HEK293 (cell line): ENCODE data around the gene CDH23.

Source experiments
- CTCF ChIA-PET: fragments of 350-600 bp; formaldehyde crosslinking; extraction: SDS; loops from one replicate; lab custom pipeline; 2021; ENCODE audit warnings: antibody characterized with exemption; lab: Yijun Ruan, JAX
- POLR2A ChIA-PET: fragments of 300-600 bp; formaldehyde crosslinking; extraction: SDS; loops from one replicate; lab custom pipeline; 2020; ENCODE audit warnings: antibody characterized with exemption, inconsistent platforms; lab: Yijun Ruan, JAX
- H3K27ac ChIP-seq: fragments of 200-500 bp; sonication (Bioruptor generic); 2 replicates; pipeline ENCODE4 v1.5.1; 2014; ENCODE audit warnings: low read depth, low read length, control low read depth, inconsistent platforms; ENCODE audit errors: extremely low read depth
- H3K36me3 ChIP-seq, 2 experiments: fragments of 200-500 bp in 1 of 2; sonication (Bioruptor generic) in 1 of 2; 1 replicate in 1 of 2; 2 replicates in 1 of 2; pipeline ENCODE4 v1.5.1; 2014 to 2017; ENCODE audit warnings: inconsistent platforms in 2 of 2, low read length in 2 of 2; ENCODE audit not compliant: control insufficient read depth in 2 of 2, insufficient read depth in 1 of 2
- H3K4me1 ChIP-seq: fragments of 200-500 bp; sonication (Bioruptor generic); 2 replicates; pipeline ENCODE4 v1.5.1; 2014; ENCODE audit warnings: mild to moderate bottlenecking, low read length, inconsistent platforms; ENCODE audit not compliant: control insufficient read depth, insufficient read depth
- H3K4me3 ChIP-seq: 2 replicates; pipeline ENCODE4 v1.5.1; 2011; ENCODE audit warnings: low read depth, mild to moderate bottlenecking, control low read depth, low read length, moderate library complexity
- H3K9me3 ChIP-seq: fragments of 200-500 bp; sonication (Bioruptor generic); 2 replicates; pipeline ENCODE4 v1.5.1; 2014; ENCODE audit warnings: low read depth, low read length, inconsistent platforms; ENCODE audit not compliant: control insufficient read depth, insufficient read depth
- BCL11B ChIP-seq: fragments of 450-650 bp; formaldehyde crosslinking; IDR thresholded peaks from 2 replicates; pipeline ENCODE4 v1.5.1; 2016; ENCODE audit warnings: low read depth, missing biosample characterization, missing genetic modification characterization
- GFI1B ChIP-seq: fragments of 450-650 bp; formaldehyde crosslinking; IDR thresholded peaks from 2 replicates; pipeline ENCODE4 v1.5.1; 2016; ENCODE audit warnings: missing biosample characterization, missing genetic modification characterization
- GLIS2 ChIP-seq: fragments of 450-650 bp; formaldehyde crosslinking; IDR thresholded peaks from 2 replicates; pipeline ENCODE4 v1.5.1; 2016; ENCODE audit warnings: missing biosample characterization, missing genetic modification characterization
- KLF1 ChIP-seq: fragments of 450-650 bp; formaldehyde crosslinking; IDR thresholded peaks from 2 replicates; pipeline ENCODE4 v1.5.1; 2016; ENCODE audit warnings: missing biosample characterization, missing genetic modification characterization
- KLF9 ChIP-seq: fragments of 450-650 bp; formaldehyde crosslinking; IDR thresholded peaks from 2 replicates; pipeline ENCODE4 v1.5.1; 2016; ENCODE audit warnings: missing biosample characterization, missing genetic modification characterization, low read depth
- TRIM28 ChIP-seq: IDR thresholded peaks from 2 replicates; pipeline ENCODE4 v1.6.1; 2011; ENCODE audit warnings: low read length, control low read depth, borderline replicate concordance
- ZBTB20 ChIP-seq: fragments of 450-650 bp; formaldehyde crosslinking; IDR thresholded peaks from 2 replicates; pipeline ENCODE4 v1.5.1; 2016; ENCODE audit warnings: missing biosample characterization, missing genetic modification characterization
- ZIC2 ChIP-seq: fragments of 450-650 bp; formaldehyde crosslinking; IDR thresholded peaks from 2 replicates; pipeline ENCODE4 v1.5.1; 2016; ENCODE audit warnings: missing biosample characterization, missing genetic modification characterization
- ZNF10 ChIP-seq: fragments of 450-650 bp; formaldehyde crosslinking; IDR thresholded peaks from 2 replicates; pipeline ENCODE4 v1.5.1; 2017; ENCODE audit warnings: missing biosample characterization, missing genetic modification characterization
- ZNF184 ChIP-seq: fragments of 450-650 bp; IDR thresholded peaks from 2 replicates; pipeline ENCODE4 v1.5.1; 2018; ENCODE audit warnings: missing biosample characterization, mild to moderate bottlenecking, missing genetic modification characterization
- ZNF2 ChIP-seq: fragments of 450-650 bp; formaldehyde crosslinking; IDR thresholded peaks from 2 replicates; pipeline ENCODE4 v1.5.1; 2016; ENCODE audit warnings: missing biosample characterization, missing genetic modification characterization
- ZNF274 ChIP-seq, 2 experiments: fragments of 200-500 bp in 1 of 2; fragments of 450-650 bp in 1 of 2; sonication (Bioruptor generic) in 1 of 2; formaldehyde crosslinking in 1 of 2; IDR thresholded peaks; 2 replicates each; pipeline versions ENCODE4 v1.5.1 to v1.6.1; 2014 to 2016; ENCODE audit warnings: borderline replicate concordance in 1 of 2, inconsistent platforms in 1 of 2, low read length in 1 of 2, missing biosample characterization in 1 of 2, missing genetic modification characterization in 1 of 2
- ZNF335 ChIP-seq: fragments of 450-650 bp; formaldehyde crosslinking; conservative IDR thresholded peaks from 2 replicates; pipeline ENCODE4 v1.5.1; 2016; ENCODE audit warnings: missing biosample characterization, missing genetic modification characterization
- ZNF366 ChIP-seq: fragments of 450-650 bp; formaldehyde crosslinking; conservative IDR thresholded peaks from 2 replicates; pipeline ENCODE4 v1.5.1; 2016; ENCODE audit warnings: missing biosample characterization, missing genetic modification characterization
- ZNF558 ChIP-seq: fragments of 450-650 bp; formaldehyde crosslinking; IDR thresholded peaks from 2 replicates; pipeline ENCODE4 v1.5.1; 2016; ENCODE audit warnings: missing biosample characterization, missing genetic modification characterization
- ZNF600 ChIP-seq: fragments of 450-650 bp; formaldehyde crosslinking; IDR thresholded peaks from 2 replicates; pipeline ENCODE4 v1.5.1; 2016; ENCODE audit warnings: missing biosample characterization, missing genetic modification characterization
- ZNF629 ChIP-seq: fragments of 450-650 bp; formaldehyde crosslinking; IDR thresholded peaks from 2 replicates; pipeline ENCODE4 v1.5.1; 2017; ENCODE audit warnings: missing biosample characterization, missing genetic modification characterization
- ZNF660 ChIP-seq: fragments of 450-650 bp; IDR thresholded peaks from 2 replicates; pipeline ENCODE4 v1.5.1; 2018; ENCODE audit warnings: missing biosample characterization, mild to moderate bottlenecking, missing genetic modification characterization
- ZNF843 ChIP-seq: fragments of 450-650 bp; formaldehyde crosslinking; IDR thresholded peaks from 2 replicates; pipeline ENCODE4 v1.5.1; 2016; ENCODE audit warnings: missing biosample characterization, missing genetic modification characterization
- ZSCAN30 ChIP-seq: fragments of 450-650 bp; IDR thresholded peaks from 2 replicates; pipeline ENCODE4 v1.5.1; 2018; ENCODE audit warnings: missing biosample characterization, mild to moderate bottlenecking, missing genetic modification characterization, moderate library complexity
- TF ChIP-seq, protein P1 (sequence below): fragments of 450-650 bp; formaldehyde crosslinking; IDR thresholded peaks from 2 replicates; pipeline ENCODE4 v1.5.1; 2016; ENCODE audit warnings: missing biosample characterization, missing genetic modification characterization
- TF ChIP-seq, protein P2 (sequence below): fragments of 450-650 bp; formaldehyde crosslinking; IDR thresholded peaks from 2 replicates; pipeline ENCODE4 v1.5.1; 2016; ENCODE audit warnings: missing biosample characterization, missing genetic modification characterization
- TF ChIP-seq, protein P3 (sequence below): fragments of 450-650 bp; IDR thresholded peaks from 2 replicates; pipeline ENCODE4 v1.5.1; 2018; ENCODE audit warnings: missing biosample characterization, mild to moderate bottlenecking, missing genetic modification characterization
- TF ChIP-seq, protein P4 (sequence below): fragments of 450-650 bp; formaldehyde crosslinking; IDR thresholded peaks from 2 replicates; pipeline ENCODE4 v1.5.1; 2016; ENCODE audit warnings: missing biosample characterization, missing genetic modification characterization
- TF ChIP-seq, protein P5 (sequence below): fragments of 450-650 bp; formaldehyde crosslinking; IDR thresholded peaks from 2 replicates; pipeline ENCODE4 v1.5.1; 2017; ENCODE audit warnings: missing biosample characterization, missing genetic modification characterization

CDH23 gene

DNA sequence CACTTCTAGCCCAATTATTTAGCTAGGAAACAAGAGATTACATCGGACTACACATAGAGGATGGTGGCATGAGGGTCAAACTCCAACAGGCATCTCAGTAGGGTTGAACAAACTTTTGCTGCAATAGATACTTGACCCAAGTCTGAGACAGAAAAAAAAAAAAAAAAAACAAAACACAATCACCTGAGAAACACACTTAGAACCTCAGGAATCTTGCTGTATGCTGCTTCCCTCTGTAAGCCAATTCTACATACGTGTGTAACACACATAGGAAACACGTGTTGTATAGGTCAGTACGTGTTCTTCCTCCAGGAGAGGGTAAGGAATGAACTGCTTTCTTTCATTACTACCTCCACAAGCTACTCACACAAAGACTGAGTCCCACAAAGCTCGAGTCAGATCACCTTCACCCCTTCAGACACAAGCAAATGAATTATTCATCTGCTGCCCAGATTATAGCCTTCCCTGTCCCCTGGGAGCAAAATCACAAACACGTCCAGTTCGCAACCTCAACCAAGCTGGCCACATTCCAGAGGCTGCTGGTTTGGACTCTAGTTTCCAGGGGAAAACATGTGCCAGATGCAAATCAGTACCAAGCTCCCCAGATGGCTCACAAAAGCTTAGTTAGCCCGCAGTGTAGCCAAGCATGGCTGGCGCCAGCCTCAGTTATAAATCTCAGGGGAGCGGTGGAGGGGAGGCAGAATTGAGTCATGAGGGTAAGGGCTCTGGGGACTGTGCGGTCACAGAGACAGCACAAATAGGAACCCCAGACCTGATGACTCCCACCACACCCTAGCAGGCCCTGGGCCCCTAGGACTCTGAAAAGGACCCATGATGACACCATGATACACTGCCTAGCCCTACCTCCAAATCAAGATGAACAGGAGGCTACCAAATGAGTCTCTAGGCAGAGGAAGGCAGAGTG, 439.2 kb downstream of the CDH23 start:
- H3K4me1 ChIP-seq = peaks cover 44% of the 10 kb centered on the region
- no peaks in the 10 kb centered on the region for H3K9me3 ChIP-seq
- peaks cover 0 to 33% of the 10 kb centered on the region in 2 experiments; a peak in 2 of 3 replicates for H3K36me3 ChIP-seq
- no peak overlapping the region for H3K4me3 ChIP-seq
- peak overlapping the region; percentile 71 for H3K27ac ChIP-seq
- ChIA-PET CTCF (interaction anchor here (0.5 to 5.8 kb wide), 9 partner anchors 8 to 384 kb away, joined by 3 to 62 read pairs (median 3); no protein-coding TSS in a partner anchor), POLR2A (interaction anchor here (0.9 kb wide), 1 partner anchor 15 kb away, joined by 3 read pairs; the partner anchor contains the start of gene PSAP)
- 0 out of 2 replicates have a peak, but pooled peaks have one; percentile 39 for TF ChIP-seq ZNF10 (tag by site-specific recombination)
- peak; percentile 28; the same call in 1 of the 2 replicates for TF ChIP-seq ZBTB20 (tag by site-specific recombination)
- TF ChIP-seq ZNF335 (tag by site-specific recombination) = peak; percentile 50; the same call in 1 of the 2 replicates
- TF ChIP-seq, protein P1, sequence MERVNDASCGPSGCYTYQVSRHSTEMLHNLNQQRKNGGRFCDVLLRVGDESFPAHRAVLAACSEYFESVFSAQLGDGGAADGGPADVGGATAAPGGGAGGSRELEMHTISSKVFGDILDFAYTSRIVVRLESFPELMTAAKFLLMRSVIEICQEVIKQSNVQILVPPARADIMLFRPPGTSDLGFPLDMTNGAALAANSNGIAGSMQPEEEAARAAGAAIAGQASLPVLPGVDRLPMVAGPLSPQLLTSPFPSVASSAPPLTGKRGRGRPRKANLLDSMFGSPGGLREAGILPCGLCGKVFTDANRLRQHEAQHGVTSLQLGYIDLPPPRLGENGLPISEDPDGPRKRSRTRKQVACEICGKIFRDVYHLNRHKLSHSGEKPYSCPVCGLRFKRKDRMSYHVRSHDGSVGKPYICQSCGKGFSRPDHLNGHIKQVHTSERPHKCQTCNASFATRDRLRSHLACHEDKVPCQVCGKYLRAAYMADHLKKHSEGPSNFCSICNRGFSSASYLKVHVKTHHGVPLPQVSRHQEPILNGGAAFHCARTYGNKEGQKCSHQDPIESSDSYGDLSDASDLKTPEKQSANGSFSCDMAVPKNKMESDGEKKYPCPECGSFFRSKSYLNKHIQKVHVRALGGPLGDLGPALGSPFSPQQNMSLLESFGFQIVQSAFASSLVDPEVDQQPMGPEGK = peak; percentile 66; the same call in 1 of the 2 replicates
- TF ChIP-seq, protein P2, sequence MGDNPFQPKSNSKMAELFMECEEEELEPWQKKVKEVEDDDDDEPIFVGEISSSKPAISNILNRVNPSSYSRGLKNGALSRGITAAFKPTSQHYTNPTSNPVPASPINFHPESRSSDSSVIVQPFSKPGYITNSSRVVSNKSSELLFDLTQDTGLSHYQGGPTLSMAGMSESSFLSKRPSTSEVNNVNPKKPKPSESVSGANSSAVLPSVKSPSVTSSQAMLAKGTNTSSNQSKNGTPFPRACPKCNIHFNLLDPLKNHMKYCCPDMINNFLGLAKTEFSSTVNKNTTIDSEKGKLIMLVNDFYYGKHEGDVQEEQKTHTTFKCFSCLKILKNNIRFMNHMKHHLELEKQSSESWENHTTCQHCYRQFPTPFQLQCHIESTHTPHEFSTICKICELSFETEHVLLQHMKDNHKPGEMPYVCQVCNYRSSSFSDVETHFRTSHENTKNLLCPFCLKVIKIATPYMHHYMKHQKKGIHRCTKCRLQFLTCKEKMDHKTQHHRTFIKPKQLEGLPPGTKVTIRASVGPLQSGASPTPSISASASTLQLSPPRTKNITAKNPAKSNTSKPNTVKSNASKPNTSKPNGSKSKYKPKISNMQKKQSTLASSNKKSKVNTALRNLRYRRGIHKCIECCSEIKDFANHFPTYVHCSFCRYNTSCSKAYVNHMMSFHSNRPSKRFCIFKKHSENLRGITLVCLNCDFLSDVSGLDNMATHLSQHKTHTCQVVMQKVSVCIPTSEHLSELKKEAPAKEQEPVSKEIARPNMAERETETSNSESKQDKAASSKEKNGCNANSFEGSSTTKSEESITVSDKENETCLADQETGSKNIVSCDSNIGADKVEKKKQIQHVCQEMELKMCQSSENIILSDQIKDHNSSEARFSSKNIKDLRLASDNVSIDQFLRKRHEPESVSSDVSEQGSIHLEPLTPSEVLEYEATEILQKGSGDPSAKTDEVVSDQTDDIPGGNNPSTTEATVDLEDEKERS (tag by site-specific recombination) = no peak
- TF ChIP-seq ZNF843 (tag by site-specific recombination) = 0 out of 2 replicates have a peak, but pooled peaks have one; percentile 22
- TF ChIP-seq, protein P3, sequence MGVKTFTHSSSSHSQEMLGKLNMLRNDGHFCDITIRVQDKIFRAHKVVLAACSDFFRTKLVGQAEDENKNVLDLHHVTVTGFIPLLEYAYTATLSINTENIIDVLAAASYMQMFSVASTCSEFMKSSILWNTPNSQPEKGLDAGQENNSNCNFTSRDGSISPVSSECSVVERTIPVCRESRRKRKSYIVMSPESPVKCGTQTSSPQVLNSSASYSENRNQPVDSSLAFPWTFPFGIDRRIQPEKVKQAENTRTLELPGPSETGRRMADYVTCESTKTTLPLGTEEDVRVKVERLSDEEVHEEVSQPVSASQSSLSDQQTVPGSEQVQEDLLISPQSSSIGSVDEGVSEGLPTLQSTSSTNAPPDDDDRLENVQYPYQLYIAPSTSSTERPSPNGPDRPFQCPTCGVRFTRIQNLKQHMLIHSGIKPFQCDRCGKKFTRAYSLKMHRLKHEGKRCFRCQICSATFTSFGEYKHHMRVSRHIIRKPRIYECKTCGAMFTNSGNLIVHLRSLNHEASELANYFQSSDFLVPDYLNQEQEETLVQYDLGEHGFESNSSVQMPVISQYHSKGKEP = peak; percentile 18; the same call in 1 of the 2 replicates
- peak; percentile 12; the same call in 1 of the 2 replicates for TF ChIP-seq ZSCAN30 (tag by site-specific recombination)
- peak; percentile 68 for TF ChIP-seq ZNF366
- TF ChIP-seq ZNF558 (tag by site-specific recombination) = 0 out of 2 replicates have a peak, but pooled peaks have one; percentile 18
- TF ChIP-seq GLIS2 (tag by site-specific recombination) = peak; percentile 60
- TF ChIP-seq ZNF600 (tag by site-specific recombination) = peak; percentile 89
- no peak for TF ChIP-seq BCL11B (tag by site-specific recombination)
- TF ChIP-seq ZNF274 (IDR thresholded peaks at IDR 0.05; ENCODE audit: low read length) = no peak
- TF ChIP-seq ZNF274 (tag by site-specific recombination; IDR thresholded peaks at IDR 0.05; ENCODE audit: borderline replicate concordance) = no peak
- TF ChIP-seq, protein P4, sequence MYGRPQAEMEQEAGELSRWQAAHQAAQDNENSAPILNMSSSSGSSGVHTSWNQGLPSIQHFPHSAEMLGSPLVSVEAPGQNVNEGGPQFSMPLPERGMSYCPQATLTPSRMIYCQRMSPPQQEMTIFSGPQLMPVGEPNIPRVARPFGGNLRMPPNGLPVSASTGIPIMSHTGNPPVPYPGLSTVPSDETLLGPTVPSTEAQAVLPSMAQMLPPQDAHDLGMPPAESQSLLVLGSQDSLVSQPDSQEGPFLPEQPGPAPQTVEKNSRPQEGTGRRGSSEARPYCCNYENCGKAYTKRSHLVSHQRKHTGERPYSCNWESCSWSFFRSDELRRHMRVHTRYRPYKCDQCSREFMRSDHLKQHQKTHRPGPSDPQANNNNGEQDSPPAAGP = 0 out of 2 replicates have a peak, but pooled peaks have one; percentile 74
- peak; percentile 60 for TF ChIP-seq ZNF629 (tag by site-specific recombination)
- no peak for TF ChIP-seq KLF9 (tag by site-specific recombination)
- peak; percentile 72; the same call in 1 of the 2 replicates for TF ChIP-seq TRIM28
- peak; percentile 38; the same call in 1 of the 2 replicates for TF ChIP-seq ZIC2 (tag by site-specific recombination)
- TF ChIP-seq, protein P5, sequence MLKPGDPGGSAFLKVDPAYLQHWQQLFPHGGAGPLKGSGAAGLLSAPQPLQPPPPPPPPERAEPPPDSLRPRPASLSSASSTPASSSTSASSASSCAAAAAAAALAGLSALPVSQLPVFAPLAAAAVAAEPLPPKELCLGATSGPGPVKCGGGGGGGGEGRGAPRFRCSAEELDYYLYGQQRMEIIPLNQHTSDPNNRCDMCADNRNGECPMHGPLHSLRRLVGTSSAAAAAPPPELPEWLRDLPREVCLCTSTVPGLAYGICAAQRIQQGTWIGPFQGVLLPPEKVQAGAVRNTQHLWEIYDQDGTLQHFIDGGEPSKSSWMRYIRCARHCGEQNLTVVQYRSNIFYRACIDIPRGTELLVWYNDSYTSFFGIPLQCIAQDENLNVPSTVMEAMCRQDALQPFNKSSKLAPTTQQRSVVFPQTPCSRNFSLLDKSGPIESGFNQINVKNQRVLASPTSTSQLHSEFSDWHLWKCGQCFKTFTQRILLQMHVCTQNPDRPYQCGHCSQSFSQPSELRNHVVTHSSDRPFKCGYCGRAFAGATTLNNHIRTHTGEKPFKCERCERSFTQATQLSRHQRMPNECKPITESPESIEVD (tag by site-specific recombination) = 0 out of 2 replicates have a peak, but pooled peaks have one; percentile 19
- TF ChIP-seq KLF1 = peak; percentile 39; the same call in 1 of the 2 replicates
- 0 out of 2 replicates have a peak, but pooled peaks have one; percentile 42 for TF ChIP-seq ZNF660 (tag by site-specific recombination)
- TF ChIP-seq GFI1B (tag by site-specific recombination) = peak; percentile 95
- 0 out of 2 replicates have a peak, but pooled peaks have one; percentile 28 for TF ChIP-seq ZNF184 (tag by site-specific recombination)
- TF ChIP-seq ZNF2 = peak; percentile 8; the same call in 1 of the 2 replicates
